Measurements from ENCODE around the gene FOXK1.

FOXK1 gene

DNA sequence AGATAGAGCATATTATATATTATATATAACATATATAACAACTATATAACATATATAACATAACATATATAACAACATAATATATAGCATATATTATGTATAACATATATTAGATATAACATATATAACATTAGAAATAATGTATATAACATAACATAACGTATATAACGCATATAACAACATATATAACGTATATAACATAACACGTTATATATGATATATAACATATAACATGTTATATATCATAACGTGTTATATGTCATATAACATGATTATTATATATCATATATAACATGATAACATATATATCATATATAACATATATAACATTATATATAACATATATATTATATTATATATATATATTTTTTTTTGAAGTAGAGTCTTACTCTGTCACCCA lies 97.0 kb downstream of the FOXK1 start:
- no peak for DNase-seq (ENCODE audit: low read depth, low spot score)
- ChIA-PET CTCF (interaction anchor here (0.7 to 4.9 kb wide), 4 partner anchors 13 to 306 kb away, joined by 3 to 36 read pairs (median 4); no protein-coding TSS in a partner anchor), POLR2A (interaction anchor here (1.4 kb wide), 1 partner anchor 13 kb away, joined by 4 read pairs; no protein-coding TSS in a partner anchor)
- TF ChIP-seq, protein P1, sequence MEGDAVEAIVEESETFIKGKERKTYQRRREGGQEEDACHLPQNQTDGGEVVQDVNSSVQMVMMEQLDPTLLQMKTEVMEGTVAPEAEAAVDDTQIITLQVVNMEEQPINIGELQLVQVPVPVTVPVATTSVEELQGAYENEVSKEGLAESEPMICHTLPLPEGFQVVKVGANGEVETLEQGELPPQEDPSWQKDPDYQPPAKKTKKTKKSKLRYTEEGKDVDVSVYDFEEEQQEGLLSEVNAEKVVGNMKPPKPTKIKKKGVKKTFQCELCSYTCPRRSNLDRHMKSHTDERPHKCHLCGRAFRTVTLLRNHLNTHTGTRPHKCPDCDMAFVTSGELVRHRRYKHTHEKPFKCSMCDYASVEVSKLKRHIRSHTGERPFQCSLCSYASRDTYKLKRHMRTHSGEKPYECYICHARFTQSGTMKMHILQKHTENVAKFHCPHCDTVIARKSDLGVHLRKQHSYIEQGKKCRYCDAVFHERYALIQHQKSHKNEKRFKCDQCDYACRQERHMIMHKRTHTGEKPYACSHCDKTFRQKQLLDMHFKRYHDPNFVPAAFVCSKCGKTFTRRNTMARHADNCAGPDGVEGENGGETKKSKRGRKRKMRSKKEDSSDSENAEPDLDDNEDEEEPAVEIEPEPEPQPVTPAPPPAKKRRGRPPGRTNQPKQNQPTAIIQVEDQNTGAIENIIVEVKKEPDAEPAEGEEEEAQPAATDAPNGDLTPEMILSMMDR (IDR thresholded peaks at IDR 0.05; ENCODE audit: insufficient read depth, low read length, missing control alignments): no peak
- H3K4me3 ChIP-seq (ENCODE audit: low read depth, low read length): no peak overlapping the region

DNA sequence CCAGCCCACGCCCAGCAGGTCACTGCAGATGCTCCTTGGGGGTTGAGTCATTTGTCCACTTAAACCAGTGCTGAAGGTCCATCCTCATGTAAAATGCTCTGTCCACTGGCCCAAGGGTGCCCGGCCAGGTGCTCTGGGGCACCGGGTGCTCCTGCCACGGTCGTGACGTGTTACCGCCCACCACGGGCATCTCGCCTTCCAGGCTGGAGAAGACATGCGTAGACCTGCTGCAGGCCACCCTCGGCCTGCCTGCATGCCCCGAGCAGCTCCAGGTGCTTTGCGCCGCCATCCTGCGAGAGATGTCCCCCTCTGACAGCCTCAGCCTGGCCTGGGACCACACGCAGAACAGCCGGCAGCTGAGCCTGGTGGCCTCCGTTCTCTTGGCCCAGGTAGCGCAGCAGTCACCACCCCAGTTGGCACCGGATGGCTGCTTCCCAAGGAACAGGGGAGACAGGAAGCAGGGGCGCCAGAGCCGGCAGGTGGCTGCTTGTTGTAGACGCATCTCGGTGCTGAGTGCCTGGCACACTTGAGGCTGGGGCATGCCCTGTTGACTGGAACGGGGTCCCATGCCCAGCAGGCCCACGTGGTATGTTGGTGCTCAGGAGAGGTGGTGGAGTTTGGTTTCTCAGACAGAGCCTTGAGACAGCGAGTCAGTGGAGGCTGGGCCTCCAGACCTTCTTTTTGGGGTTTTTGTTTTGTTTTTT lies 99.4 kb downstream of the FOXK1 start:
- ChIA-PET CTCF (interaction anchor here (4.5 kb wide), 1 partner anchor 11 kb away, joined by 23 read pairs; no protein-coding TSS in a partner anchor), POLR2A (no interaction called here)
- no peak for DNase-seq (ENCODE audit: low read depth, low spot score)
- H3K4me3 ChIP-seq (ENCODE audit: low read depth, low read length): no peak overlapping the region
- TF ChIP-seq, protein P1 (IDR thresholded peaks at IDR 0.05; ENCODE audit: insufficient read depth, low read length, missing control alignments): no peak

DNA sequence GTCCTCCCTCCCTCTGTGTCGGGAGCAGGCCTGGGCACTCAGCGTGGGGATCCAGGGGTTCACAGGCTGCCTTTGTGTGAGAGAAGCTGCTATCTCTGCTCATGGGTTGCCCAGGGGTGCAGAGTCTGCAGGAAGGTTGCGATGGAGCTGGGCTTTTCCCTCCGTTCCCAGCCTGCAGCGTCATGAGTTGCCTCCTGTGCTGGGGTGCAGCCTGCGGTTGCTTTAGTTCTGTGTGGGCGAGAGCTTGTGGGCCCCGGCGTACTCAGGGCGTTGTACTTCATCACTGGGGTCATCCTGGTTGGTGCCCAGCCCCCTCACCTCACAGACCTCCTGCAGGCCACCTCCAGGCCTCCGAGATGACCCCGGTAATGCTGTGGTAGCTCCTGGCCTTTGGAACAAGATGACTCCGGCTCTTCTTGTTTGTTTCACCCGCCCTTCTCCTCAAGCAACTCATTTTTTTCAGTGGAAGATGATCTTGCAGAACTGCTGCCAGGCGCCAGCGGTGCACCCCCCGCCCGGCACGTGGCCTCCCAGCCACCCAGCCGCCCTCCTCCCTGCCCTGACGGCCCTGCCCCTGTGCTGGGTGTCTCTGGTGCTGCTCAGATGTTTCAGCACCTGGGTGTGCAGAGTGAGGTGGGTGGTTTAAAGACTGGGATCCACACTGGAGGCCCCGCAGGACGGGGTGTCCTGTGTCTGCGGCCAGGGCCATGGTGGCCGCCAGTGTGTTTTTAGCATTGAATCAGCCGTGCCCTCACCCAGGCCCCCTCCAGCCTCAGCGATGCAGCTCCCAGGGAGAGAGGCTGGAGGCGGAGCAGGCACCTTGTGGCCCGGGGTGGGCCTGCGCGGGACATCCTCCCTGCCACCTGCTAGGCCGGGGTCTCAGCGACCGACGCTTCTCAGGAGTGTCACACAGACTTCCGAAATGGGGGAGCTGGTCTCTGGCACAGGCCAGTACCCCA lies 100.5 kb downstream of the FOXK1 start:
- H3K4me3 ChIP-seq (ENCODE audit: low read depth, low read length): no peak overlapping the region
- ChIA-PET POLR2A (no interaction called here), CTCF (interaction anchor here (4.5 kb wide), 1 partner anchor 10 kb away, joined by 23 read pairs; no protein-coding TSS in a partner anchor)
- DNase-seq (ENCODE audit: low read depth, low spot score): no peak
- TF ChIP-seq, protein P1 (IDR thresholded peaks at IDR 0.05; ENCODE audit: insufficient read depth, low read length, missing control alignments): no peak

DNA sequence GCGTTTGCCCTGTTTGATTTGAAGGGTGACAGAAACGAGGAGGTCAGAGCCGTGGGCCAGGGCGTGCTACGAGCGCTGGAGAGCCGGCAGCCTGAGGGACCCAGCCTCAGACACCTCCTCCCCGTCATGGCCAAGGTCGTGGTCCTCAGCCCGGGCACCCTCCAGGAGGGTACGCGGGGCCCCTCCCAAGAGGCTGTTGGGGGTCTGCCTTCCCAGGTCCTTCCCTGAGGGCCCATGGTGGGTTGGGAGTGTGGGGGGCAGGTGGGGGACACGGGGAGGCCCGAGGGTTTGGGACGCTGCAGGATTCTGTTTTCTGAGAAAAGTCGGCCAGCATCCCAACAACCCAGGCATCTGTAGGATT lies 101.2 kb downstream of the FOXK1 start:
- ChIA-PET POLR2A (interaction anchor here (1.9 kb wide), 1 partner anchor 8 kb away, joined by 4 read pairs; the partner anchor contains the start of gene AP5Z1), CTCF (interaction anchor here (1.6 to 4.5 kb wide), 2 partner anchors 9 to 15 kb away, joined by 4 to 23 read pairs; no protein-coding TSS in a partner anchor)
- no peak for DNase-seq (ENCODE audit: low read depth, low spot score)
- H3K4me3 ChIP-seq (ENCODE audit: low read depth, low read length): no peak overlapping the region
- TF ChIP-seq, protein P1 (IDR thresholded peaks at IDR 0.05; ENCODE audit: insufficient read depth, low read length, missing control alignments): no peak

DNA sequence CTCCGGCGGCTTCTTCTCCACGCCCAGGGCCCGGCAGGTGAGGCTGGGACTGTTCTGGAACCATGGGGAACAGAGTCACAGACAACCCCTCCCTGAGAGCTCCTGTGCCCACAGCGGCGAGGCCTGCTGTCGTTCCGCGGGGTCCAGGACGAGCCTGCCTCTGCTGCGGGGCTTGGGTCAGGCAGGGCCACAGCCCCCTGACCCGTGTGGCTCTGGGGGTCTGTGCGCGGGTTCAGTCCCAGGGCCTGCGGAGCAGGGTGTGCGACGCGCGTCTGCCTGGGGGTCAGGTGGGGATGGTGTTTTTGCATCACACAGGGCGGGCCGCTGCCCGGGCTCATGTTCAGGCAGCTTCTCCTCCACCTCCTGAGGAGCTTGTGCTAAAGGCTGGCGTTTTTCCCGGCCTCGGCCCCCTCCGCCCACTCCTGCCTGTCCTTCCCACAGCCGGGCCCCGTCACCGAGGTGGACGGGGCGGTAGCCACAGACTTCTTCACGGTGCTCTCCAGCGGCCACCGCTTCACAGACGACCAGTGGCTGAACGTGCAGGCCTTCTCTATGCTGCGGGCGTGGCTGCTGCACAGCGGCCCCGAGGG lies 101.8 kb downstream of the FOXK1 start:
- ChIA-PET CTCF (interaction anchor here (1.6 to 4.5 kb wide), 2 partner anchors 9 to 15 kb away, joined by 4 to 23 read pairs; no protein-coding TSS in a partner anchor), POLR2A (interaction anchor here (1.9 kb wide), 1 partner anchor 8 kb away, joined by 4 read pairs; the partner anchor contains the start of gene AP5Z1)
- no peak for DNase-seq (ENCODE audit: low read depth, low spot score)
- no peak overlapping the region for H3K4me3 ChIP-seq (ENCODE audit: low read depth, low read length)
- TF ChIP-seq, protein P1 (IDR thresholded peaks at IDR 0.05; ENCODE audit: insufficient read depth, low read length, missing control alignments): no peak

Measured in AG04449 (cell line).